Esophagus muscularis mucosa (tissue), 3 donors: ENCODE results near the gene DNAH6.

ENCODE experiments used
- CTCF ChIP-seq, 3 experiments: fragments of 200-600 bp in 2 of 3; fragments of 450-650 bp in 1 of 3; sonication (generic) in 2 of 3; IDR thresholded peaks; one replicate each; pipeline ENCODE4 v1.5.1; 2017 to 2019; ENCODE audit warnings: antibody characterized with exemption in 3 of 3, mild to moderate bottlenecking in 2 of 3, moderate library complexity in 1 of 3
- POLR2A ChIP-seq: fragments of 450-650 bp; IDR thresholded peaks from one replicate; pipeline ENCODE4 v1.6.1; 2017; ENCODE audit warnings: antibody characterized with exemption, moderate library complexity, mild to moderate bottlenecking, low read depth
- POLR2AphosphoS5 ChIP-seq, 2 donors: sonication (generic); formaldehyde crosslinking; IDR thresholded peaks; one replicate each; pipeline ENCODE4 v1.6.1; 2017; ENCODE audit warnings: antibody characterized with exemption in 2 of 2

GRCh38 chr2:84815146-84815545, 298.8 kb downstream of the DNAH6 start:
- TF ChIP-seq POLR2AphosphoS5 (IDR thresholded peaks at IDR 0.05) (no peak), CTCF (IDR thresholded peaks at IDR 0.05) (no peak), POLR2A (no peak)
